BLaER1 (cell line): ENCODE results near the gene HIVEP2.

Source experiments
- H3K27ac ChIP-seq: shearing (Covaris generic); formaldehyde crosslinking; 2 replicates; pipeline ENCODE4 v1.8.1; 2022
- H3K27me3 ChIP-seq: shearing (Covaris generic); formaldehyde crosslinking; 2 replicates; pipeline ENCODE4 v1.8.1; 2022
- H3K36me3 ChIP-seq: shearing (Covaris generic); formaldehyde crosslinking; 2 replicates; pipeline ENCODE4 v1.8.1; 2022
- H3K4me1 ChIP-seq: shearing (Covaris generic); formaldehyde crosslinking; 2 replicates; pipeline ENCODE4 v1.8.1; 2022
- H3K4me2 ChIP-seq: shearing (Covaris generic); formaldehyde crosslinking; 2 replicates; pipeline ENCODE4 v1.8.1; 2022
- H3K4me3 ChIP-seq: shearing (Covaris generic); formaldehyde crosslinking; 2 replicates; pipeline ENCODE4 v1.8.1; 2022
- H3K9ac ChIP-seq: shearing (Covaris generic); formaldehyde crosslinking; 2 replicates; pipeline ENCODE4 v1.8.1; 2022
- H3K9me3 ChIP-seq: shearing (Covaris generic); formaldehyde crosslinking; 2 replicates; pipeline ENCODE4 v1.8.1; 2022
- H4K20me1 ChIP-seq: shearing (Covaris generic); formaldehyde crosslinking; 2 replicates; pipeline ENCODE4 v1.8.1; 2022
- Cebpa-rat ChIP-seq: shearing (Covaris generic); IDR thresholded peaks from 2 replicates; pipeline ENCODE4 v1.8.1; 2022

HIVEP2 gene

DNA sequence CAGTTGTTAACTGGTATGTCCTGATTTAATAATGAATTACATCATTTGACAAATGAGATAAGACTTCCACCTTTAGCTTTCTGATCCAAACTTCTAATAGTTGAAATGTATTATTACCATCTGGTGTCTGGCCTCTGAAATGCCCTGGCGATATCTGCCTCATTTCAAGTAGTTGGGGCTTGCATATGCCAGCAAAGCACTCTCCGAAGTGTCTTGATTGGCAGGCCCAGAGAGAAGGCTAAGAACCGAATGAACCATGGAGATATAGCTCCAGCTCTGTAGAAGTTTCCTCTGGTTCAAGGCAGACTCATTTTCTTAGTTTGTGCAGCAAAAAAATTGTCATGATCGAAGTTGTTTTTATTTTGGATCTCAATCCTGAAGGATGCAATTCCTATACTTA, 13.4 kb upstream of the HIVEP2 start:
- no peaks in the 10 kb centered on the region for H3K27me3 ChIP-seq
- TF ChIP-seq Cebpa-rat, result no peak
- H3K4me2 ChIP-seq, result no peak overlapping the region
- H3K36me3 ChIP-seq, result no peaks in the 10 kb centered on the region
- no peak overlapping the region for H3K27ac ChIP-seq
- no peak overlapping the region for H3K9ac ChIP-seq
- H3K4me3 ChIP-seq, result no peak overlapping the region
- H4K20me1 ChIP-seq, result no peaks in the 10 kb centered on the region
- no peaks in the 10 kb centered on the region for H3K9me3 ChIP-seq
- H3K4me1 ChIP-seq, result no peaks in the 10 kb centered on the region

DNA sequence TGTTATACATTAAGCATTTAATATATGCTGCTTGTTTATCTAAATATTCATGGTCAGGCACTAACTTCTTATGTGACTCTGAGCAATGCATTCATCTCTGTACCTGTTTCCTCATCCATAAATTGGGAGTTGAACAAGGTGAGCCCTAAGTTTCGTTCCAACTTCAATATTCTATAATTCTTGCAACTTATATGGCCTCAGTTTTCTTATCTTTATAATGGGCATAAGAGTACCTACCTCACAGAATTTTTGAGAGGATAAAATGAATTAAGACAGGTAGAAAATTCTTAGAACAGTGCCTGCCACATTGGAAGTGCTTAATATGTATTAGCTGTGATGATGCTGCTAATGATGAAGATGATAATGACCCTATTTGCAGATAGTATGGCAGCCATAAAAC, 11.8 kb upstream of the HIVEP2 start:
- no peak overlapping the region for H3K9ac ChIP-seq
- H3K27ac ChIP-seq, result no peak overlapping the region
- H3K36me3 ChIP-seq, result no peaks in the 10 kb centered on the region
- no peak overlapping the region for H3K4me2 ChIP-seq
- no peaks in the 10 kb centered on the region for H4K20me1 ChIP-seq
- H3K27me3 ChIP-seq, result no peaks in the 10 kb centered on the region
- no peak for TF ChIP-seq Cebpa-rat
- H3K4me3 ChIP-seq, result no peak overlapping the region
- no peaks in the 10 kb centered on the region for H3K9me3 ChIP-seq
- H3K4me1 ChIP-seq, result peaks cover 7% of the 10 kb centered on the region; the same call in 1 of the 2 replicates

DNA sequence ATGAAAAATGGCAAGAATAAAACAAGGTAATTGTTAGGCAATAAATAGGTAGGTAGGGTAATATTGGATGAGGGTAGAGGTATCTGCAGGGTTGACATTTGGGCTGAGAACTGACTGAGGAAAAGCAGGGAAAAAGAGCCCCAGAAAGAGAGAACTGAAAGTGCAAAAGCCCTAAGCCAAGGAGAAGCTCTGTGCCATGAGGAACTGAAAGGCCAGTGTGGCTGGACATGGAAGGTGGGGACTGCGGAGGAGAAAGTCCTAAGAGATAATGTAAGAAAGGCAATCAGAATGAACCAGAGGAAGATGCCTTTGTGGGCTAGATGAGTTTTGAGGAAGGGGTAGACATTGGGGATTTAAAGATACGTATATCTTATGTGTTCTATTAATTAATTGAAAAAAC, 9.9 kb upstream of the HIVEP2 start:
- Histone ChIP-seq H3K4me1 (peaks cover 7% of the 10 kb centered on the region; the same call in 1 of the 2 replicates), H3K4me3 (no peak overlapping the region), H3K4me2 (no peak overlapping the region), H3K27ac (no peak overlapping the region), H3K9me3 (no peaks in the 10 kb centered on the region), H3K27me3 (no peaks in the 10 kb centered on the region), H3K36me3 (no peaks in the 10 kb centered on the region), H3K9ac (no peak overlapping the region), H4K20me1 (no peaks in the 10 kb centered on the region)
- no peak for TF ChIP-seq Cebpa-rat

DNA sequence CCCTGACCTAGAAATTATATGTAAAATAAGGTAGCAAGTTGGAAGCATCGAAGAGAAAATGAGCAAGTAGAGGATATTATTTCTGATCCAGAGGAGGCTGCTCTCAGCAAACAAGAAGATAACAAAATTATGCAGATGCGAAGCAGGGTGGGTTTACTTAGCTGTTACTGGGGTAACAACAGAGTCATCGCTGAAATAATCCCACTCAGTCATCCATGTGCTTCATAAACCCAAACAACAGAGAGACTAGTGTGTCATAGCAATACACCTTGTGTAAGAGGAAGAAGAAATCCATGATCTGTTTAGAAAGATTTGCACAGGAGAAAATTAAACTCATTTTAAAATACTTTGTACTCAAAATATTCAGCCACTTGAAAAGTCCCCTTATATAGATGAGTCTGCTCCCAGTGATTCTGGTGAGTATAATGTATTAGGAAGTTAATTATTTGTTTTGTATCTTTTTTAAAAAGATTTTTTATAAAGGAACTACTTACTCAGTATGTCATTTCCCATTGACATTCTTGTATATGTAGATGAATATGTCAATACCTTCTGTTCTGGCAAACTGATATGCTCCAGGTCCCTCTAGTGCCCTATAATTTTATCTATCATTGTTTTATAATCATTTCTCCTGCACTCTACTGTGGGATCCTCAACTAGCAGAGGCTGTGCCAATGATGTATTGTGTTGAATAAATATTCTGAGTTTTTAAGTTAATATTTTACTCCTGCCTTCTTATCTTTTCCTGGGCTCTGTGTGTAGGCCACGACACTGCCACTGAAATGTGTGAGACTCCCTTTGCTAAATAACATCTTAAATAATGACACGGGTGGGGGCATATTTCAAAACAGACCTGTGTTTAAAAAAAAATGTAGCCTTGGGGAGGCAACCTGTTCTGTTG, 8.6 kb upstream of the HIVEP2 start:
- H3K36me3 ChIP-seq, result no peaks in the 10 kb centered on the region
- no peaks in the 10 kb centered on the region for H3K27me3 ChIP-seq
- peaks cover 7% of the 10 kb centered on the region; the same call in 1 of the 2 replicates for H3K4me1 ChIP-seq
- no peak overlapping the region for H3K27ac ChIP-seq
- TF ChIP-seq Cebpa-rat, result no peak
- H4K20me1 ChIP-seq, result no peaks in the 10 kb centered on the region
- H3K4me2 ChIP-seq, result no peak overlapping the region
- no peaks in the 10 kb centered on the region for H3K9me3 ChIP-seq
- H3K4me3 ChIP-seq, result no peak overlapping the region
- H3K9ac ChIP-seq, result no peak overlapping the region

DNA sequence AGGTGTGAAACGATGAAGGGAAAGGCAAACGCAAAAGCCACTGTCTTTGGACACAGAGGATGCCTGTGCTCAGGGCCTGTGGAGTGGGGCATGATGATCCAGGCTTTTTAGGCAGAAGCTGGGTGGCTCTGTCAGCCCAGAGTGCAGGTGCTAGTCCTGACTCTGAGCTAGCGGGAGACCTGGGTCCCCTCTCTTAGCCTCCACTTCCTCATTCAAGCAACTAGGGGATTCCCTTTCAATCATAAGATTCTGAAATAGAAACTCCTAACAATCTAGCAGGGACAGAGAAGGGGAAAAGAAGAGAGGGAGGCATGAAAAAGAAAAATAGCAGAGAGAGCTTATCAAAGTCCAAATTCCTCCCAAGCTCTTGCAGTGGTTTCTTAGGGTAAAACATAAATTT, 7.6 kb upstream of the HIVEP2 start:
- Histone ChIP-seq H4K20me1 (no peaks in the 10 kb centered on the region), H3K27ac (no peak overlapping the region), H3K9me3 (no peaks in the 10 kb centered on the region), H3K27me3 (no peaks in the 10 kb centered on the region), H3K36me3 (no peaks in the 10 kb centered on the region), H3K4me2 (peak overlapping the region; percentile 13; the same call in 1 of the 2 replicates), H3K9ac (no peak overlapping the region), H3K4me1 (peaks cover 15% of the 10 kb centered on the region), H3K4me3 (no peak overlapping the region)
- no peak for TF ChIP-seq Cebpa-rat

DNA sequence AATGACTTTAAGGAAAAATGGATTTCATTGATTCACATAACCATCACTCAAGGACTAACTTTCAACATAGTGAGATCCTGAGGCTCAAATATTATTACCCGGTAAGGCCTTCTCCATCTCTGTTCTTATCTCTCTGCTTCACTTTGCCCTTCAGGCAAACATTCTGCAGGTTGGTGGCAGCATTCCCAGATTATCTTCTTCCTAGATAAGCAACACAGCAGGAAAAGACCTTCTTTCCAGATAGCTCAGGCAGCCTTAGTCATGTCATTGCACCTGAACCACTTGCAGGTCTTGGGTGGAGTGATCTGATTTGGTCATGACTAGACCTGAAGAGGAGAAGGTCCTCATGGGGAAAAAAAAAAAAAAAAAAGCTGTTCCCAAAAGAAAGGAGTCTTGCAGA, 5.3 kb upstream of the HIVEP2 start:
- Histone ChIP-seq H3K27me3 (no peaks in the 10 kb centered on the region), H4K20me1 (no peaks in the 10 kb centered on the region), H3K36me3 (no peaks in the 10 kb centered on the region), H3K9ac (no peak overlapping the region), H3K27ac (no peak overlapping the region), H3K9me3 (no peaks in the 10 kb centered on the region), H3K4me1 (peaks cover 15% of the 10 kb centered on the region), H3K4me2 (no peak overlapping the region), H3K4me3 (no peak overlapping the region)
- no peak for TF ChIP-seq Cebpa-rat

DNA sequence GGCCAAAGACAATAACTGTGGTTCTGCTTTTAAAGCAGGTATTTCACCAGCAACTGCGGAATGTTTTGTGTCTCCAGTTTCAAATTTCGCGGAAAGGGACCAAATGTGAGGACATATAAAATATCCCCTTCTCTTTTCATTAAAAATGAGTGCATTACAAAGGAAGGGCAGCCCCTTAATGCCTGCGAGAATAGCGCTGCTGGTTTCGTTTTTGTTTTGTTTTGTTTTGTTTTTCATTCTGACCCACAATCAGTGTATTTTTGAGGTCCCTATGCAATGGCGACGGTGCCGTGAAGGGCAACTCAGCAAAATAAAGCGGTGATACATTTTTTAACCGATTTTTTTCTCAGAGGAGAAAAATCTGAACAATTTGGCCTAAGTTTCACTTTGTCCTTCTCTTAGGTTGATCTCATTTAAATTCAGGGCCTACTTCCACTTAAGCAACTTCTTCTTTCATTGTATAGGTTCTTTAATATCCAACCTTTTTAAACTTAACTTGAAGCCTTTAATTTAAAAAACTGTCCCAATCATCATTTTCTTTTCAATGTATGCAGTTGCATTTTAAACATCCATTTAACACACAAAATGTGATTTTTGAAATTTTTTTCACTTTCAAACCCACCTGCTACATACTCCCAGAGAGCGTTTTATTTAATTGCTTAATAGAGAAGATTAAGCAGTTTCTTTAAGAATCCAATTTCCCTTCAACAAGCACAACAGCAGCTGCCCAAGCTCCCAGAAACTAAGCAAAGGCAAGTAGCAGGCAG, 2.9 kb upstream of the HIVEP2 start:
- Histone ChIP-seq H3K27me3 (no peaks in the 10 kb centered on the region), H3K4me1 (peaks cover 25% of the 10 kb centered on the region)

DNA sequence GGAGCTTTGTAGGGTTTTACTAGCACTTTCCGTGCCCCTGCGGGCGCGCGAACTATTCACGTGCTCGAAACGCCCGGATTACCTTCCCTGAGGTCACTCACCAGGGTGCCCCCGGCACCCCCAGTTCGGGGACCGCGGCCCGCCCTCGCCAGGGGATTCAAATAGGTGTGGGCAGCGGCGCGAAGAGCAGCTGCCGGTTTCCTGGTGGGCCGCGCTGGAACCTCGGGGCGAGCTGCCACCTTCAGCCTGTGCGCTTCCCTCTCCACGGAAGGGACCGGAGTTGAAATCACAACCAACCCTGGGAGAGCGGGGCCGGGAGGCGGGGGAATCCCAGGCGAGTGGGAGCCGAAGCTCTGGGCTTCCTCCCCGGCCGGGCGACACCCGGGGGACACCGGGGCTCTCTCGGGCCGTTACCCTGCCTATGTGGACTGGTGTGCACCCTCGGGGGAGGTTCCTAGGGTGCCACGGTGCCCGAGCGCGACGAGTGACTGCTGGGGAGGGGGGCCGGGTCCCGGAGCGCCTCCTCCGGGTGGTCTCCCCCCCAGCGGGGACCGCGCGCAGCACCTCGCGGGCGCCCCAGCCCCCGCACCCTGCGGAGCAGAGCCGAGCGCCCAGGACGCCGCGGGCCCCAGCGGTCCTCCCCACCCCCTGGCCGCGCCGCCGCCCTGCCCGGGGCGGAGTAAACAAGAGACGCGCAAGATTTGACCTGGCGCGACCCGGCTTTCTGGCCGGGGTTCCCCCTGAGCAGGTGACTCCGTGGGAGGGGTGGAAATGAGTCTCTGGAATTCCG, 2.1 kb upstream of the HIVEP2 start:
- TF ChIP-seq Cebpa-rat, result no peak
- H3K4me3 ChIP-seq, result peak overlapping the region; percentile 94
- peaks cover 4% of the 10 kb centered on the region; the same call in 1 of the 2 replicates for H4K20me1 ChIP-seq
- no peaks in the 10 kb centered on the region for H3K36me3 ChIP-seq
- no peaks in the 10 kb centered on the region for H3K9me3 ChIP-seq
- peaks cover 26% of the 10 kb centered on the region for H3K4me1 ChIP-seq
- H3K27me3 ChIP-seq, result no peaks in the 10 kb centered on the region
- H3K27ac ChIP-seq, result peak overlapping the region; percentile 99
- H3K4me2 ChIP-seq, result peak overlapping the region; percentile 87
- peak overlapping the region; percentile 97 for H3K9ac ChIP-seq

More for the DNA sequence above, 2.9 kb upstream of the HIVEP2 start:
- Histone ChIP-seq H3K9me3 (no peaks in the 10 kb centered on the region), H4K20me1 (no peaks in the 10 kb centered on the region), H3K4me3 (peak overlapping the region; percentile 94), H3K9ac (peak overlapping the region; percentile 97), H3K4me2 (peak overlapping the region; percentile 87), H3K27ac (peak overlapping the region; percentile 99), H3K36me3 (no peaks in the 10 kb centered on the region)
- TF ChIP-seq Cebpa-rat, result no peak

DNA sequence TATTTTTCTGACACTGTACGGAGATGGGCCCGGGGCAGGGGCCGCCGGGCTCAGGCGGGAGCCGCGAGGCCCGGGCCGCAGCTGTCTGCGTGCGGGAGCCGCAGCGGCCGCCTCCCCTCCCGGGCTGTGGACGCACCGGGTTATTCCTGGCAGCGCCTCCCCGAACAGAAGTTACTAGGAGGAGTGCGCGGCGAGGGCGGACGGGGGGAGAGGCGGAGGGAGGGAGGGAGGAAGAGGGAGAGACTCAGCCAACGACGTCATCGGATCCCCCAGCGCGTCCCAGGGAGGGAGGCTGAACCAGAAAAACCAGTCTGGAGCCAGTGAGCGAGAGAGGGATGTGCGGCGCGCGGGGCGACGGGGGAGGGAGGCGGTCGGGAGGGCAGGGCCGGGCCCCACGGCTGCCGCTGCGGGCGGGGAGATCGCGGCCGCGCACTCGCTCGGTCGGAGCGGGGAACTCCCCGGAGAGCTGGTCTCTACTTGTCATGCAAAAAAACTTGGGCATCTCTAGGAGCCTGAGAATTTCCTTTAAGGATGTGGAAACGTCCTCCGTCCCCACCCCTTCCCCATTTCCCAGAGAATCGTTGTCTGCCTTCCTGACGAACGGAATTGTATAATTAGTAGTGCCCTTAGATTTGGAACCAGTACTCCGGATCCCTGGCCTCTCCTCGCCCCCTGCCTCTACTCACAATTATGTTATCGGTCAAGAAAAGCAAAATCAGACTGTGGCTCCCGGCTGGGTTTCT, 1.4 kb upstream of the HIVEP2 start:
- Histone ChIP-seq H3K4me1 (peaks cover 34% of the 10 kb centered on the region), H3K4me3 (peak overlapping the region; percentile 94), H3K36me3 (no peaks in the 10 kb centered on the region), H3K9me3 (no peaks in the 10 kb centered on the region), H4K20me1 (peaks cover 9% of the 10 kb centered on the region; the same call in 1 of the 2 replicates), H3K27ac (peak overlapping the region; percentile 99), H3K27me3 (no peaks in the 10 kb centered on the region), H3K4me2 (peak overlapping the region; percentile 87), H3K9ac (peak overlapping the region; percentile 97)
- no peak for TF ChIP-seq Cebpa-rat
